ENCODE data around the gene MFSD2B.

GRCh38 chr2:24010477-24011249 is 778 bp downstream of the MFSD2B start:
- TF ChIP-seq NFYB (IDR thresholded peaks at IDR 0.05; ENCODE audit: insufficient read depth, low read depth, low read length) (no peak), SMARCA5 (IDR thresholded peaks at IDR 0.05) (no peak), POLR2AphosphoS5 (IDR thresholded peaks at IDR 0.05; ENCODE audit: low read length) (no peak), EZH2 (IDR thresholded peaks at IDR 0.05; ENCODE audit: borderline replicate concordance, control insufficient read depth, low read depth, low read length) (no peak), ZBTB33 (IDR thresholded peaks at IDR 0.05) (no peak), BHLHE40 (IDR thresholded peaks at IDR 0.05; ENCODE audit: borderline replicate concordance in 1 of 2, low read depth in 2 of 2, low read length in 1 of 2) (no peak)
